HT1080 (cell line): ENCODE data around the gene KCNH6. TPM values are rescaled to one million over a fixed set of nuclear protein-coding genes. Genes with fewer than 3 reads are reported as not detected.

Experiments
- small RNA-seq: library from RNA; depleted of rRNA; stranded (forward); fragments of <200 nt; gene quantifications from one replicate; pipeline ENCODE3, GENCODE V24; 2014
- total RNA-seq: library from RNA; depleted of rRNA; stranded (reverse); fragments of >200 nt; shearing (Covaris generic); gene quantifications from 2 replicates; pipeline ENCODE4 v1.2.3, GENCODE V29; 2014; rRNA removed

KCNH6 gene
- total RNA-seq, 1 experiment from 2014 or later = not detected

Small RNA genes within 50 kb of the gene (small RNA-seq; reads per million reads assigned to genes)
- gene RNU6-288P = not detected

Other genes starting within 250 kb of the KCNH6 start
- 0.70 and 3.2 TPM in 2 replicates for gene CYB561, start 77.1 kb upstream of the KCNH6 start, total RNA-seq
- gene ACE, start 46.3 kb upstream of the KCNH6 start, total RNA-seq = not detected in 2 replicates
- 28.0 and 37.1 TPM in 2 replicates for gene DCAF7, start 27.1 kb downstream of the KCNH6 start, total RNA-seq
- 32.6 and 35.0 TPM in 2 replicates for gene TACO1, start 77.5 kb downstream of the KCNH6 start, total RNA-seq
- gene MAP3K3, start 99.1 kb downstream of the KCNH6 start, total RNA-seq = 26.0 and 33.1 TPM in 2 replicates
- gene LIMD2, start 176.8 kb downstream of the KCNH6 start, total RNA-seq = 15.9 and 20.7 TPM in 2 replicates
- gene STRADA, start 218.4 kb downstream of the KCNH6 start, total RNA-seq = 13.2 and 13.8 TPM in 2 replicates